Stimulated activated CD4-positive, alpha-beta T cell treated with anti-CD3 and anti-CD28 coated beads, Interleukin-12 subunit alpha, Interleukin-12 subunit beta, amount 100 ng/mL, for 48 hours (primary cell): ENCODE data around the gene CLEC16A.
"Not testable (repeated sequence)": the region's sequence is repeated elsewhere in the genome, so short reads cannot be mapped to it uniquely, and the experiment has no call there.

ENCODE experiments used
- DNase-seq, 3 donors: peaks; one replicate each; pipeline ENCODE4 v3.0.0-alpha.2; 2020; ENCODE audit warnings: low read depth in 2 of 3, low spot score in 1 of 3

The CLEC16A gene

GRCh38 chr16:11208916-11209665 lies 264.7 kb downstream of the CLEC16A start:
- DNase-seq: no peak

- DNase-seq: no peak
These were observed 265.9 kb downstream of the CLEC16A start for GRCh38 chr16:11210260-11210659.

- no peak for DNase-seq
These were observed 267.0 kb downstream of the CLEC16A start for GRCh38 chr16:11211061-11211976.

GRCh38 chr16:11211977-11212797 lies 267.8 kb downstream of the CLEC16A start:
- no peak for DNase-seq

- no peak for DNase-seq
These were observed 268.4 kb downstream of the CLEC16A start for GRCh38 chr16:11212798-11213196.

GRCh38 chr16:11213373-11213772 lies 269.0 kb downstream of the CLEC16A start:
- DNase-seq: no peak

GRCh38 chr16:11213799-11214198 lies 269.4 kb downstream of the CLEC16A start:
- no peak for DNase-seq

GRCh38 chr16:11215935-11216556 lies 271.7 kb downstream of the CLEC16A start:
- no peak for DNase-seq

GRCh38 chr16:11217651-11218603 lies 273.6 kb downstream of the CLEC16A start:
- DNase-seq: no peak

GRCh38 chr16:11218604-11218962 lies 274.2 kb downstream of the CLEC16A start:
- no peak for DNase-seq

- DNase-seq: no peak
These were observed 274.8 kb downstream of the CLEC16A start for GRCh38 chr16:11219178-11219577.

GRCh38 chr16:11220507-11220906 lies 276.1 kb downstream of the CLEC16A start:
- not testable (repeated sequence) for DNase-seq

GRCh38 chr16:11224096-11224893 lies 279.9 kb downstream of the CLEC16A start:
- peak in 2 of 3 donors; percentile 63 to 75 for DNase-seq

GRCh38 chr16:11224894-11225676 lies 280.7 kb downstream of the CLEC16A start:
- DNase-seq: peak; percentile 79 to 83 (median 79)

GRCh38 chr16:11225677-11226549 lies 281.5 kb downstream of the CLEC16A start:
- no peak for DNase-seq

GRCh38 chr16:11229432-11229831 lies 285.1 kb downstream of the CLEC16A start:
- no peak for DNase-seq

GRCh38 chr16:11229906-11230305 lies 285.5 kb downstream of the CLEC16A start:
- DNase-seq: no peak
